SK-N-SH treated with all-trans-retinoic acid at 6 μM for 48 hours (cell line): ENCODE data around the gene KRT81.

Experiments used
- ATAC-seq: fragments of 200-7000 bp; cut with Tn5 transposase; 3 replicates; pipeline ENCODE4 v1.9.1; 2020; ENCODE audit warnings: mild to moderate bottlenecking, moderate library complexity
- ARNTL ChIP-seq: fragments of 450-650 bp; formaldehyde crosslinking; IDR thresholded peaks from 2 replicates; pipeline ENCODE4 v1.5.0; 2020; ENCODE audit warnings: low read depth, mild to moderate bottlenecking, moderate library complexity, borderline replicate concordance
- BACH2 ChIP-seq: fragments of 250-450 bp; sonication (Bioruptor Pico); IDR thresholded peaks from 2 replicates; pipeline ENCODE4 v1.9.0; 2021; ENCODE audit warnings: mild to moderate bottlenecking, borderline replicate concordance
- CREB5 ChIP-seq: fragments of 250-450 bp; sonication (Bioruptor Pico); IDR thresholded peaks from 2 replicates; pipeline ENCODE4 v1.5.1; 2020; ENCODE audit warnings: low read depth, mild to moderate bottlenecking, moderate library complexity
- CSDC2 ChIP-seq: fragments of 250-450 bp; sonication (Bioruptor Pico); IDR thresholded peaks from 2 replicates; pipeline ENCODE4 v1.5.0; 2020; ENCODE audit warnings: mild to moderate bottlenecking, moderate library complexity
- ESRRG ChIP-seq: fragments of 250-450 bp; sonication (Bioruptor Pico); IDR thresholded peaks from 2 replicates; pipeline ENCODE4 v1.6.1; 2021; ENCODE audit warnings: mild to moderate bottlenecking
- GLIS3 ChIP-seq: fragments of 250-450 bp; sonication (Bioruptor Pico); IDR thresholded peaks from 2 replicates; pipeline ENCODE4 v1.5.0; 2020; ENCODE audit warnings: mild to moderate bottlenecking, moderate library complexity
- ISL1 ChIP-seq: fragments of 250-450 bp; sonication (Bioruptor Pico); IDR thresholded peaks from 2 replicates; pipeline ENCODE4 v2.1.2; 2022; ENCODE audit warnings: mild to moderate bottlenecking, moderate library complexity
- PATZ1 ChIP-seq: fragments of 250-450 bp; sonication (Bioruptor Pico); IDR thresholded peaks from 2 replicates; pipeline ENCODE4 v1.8.0; 2020; ENCODE audit warnings: mild to moderate bottlenecking, moderate library complexity, borderline replicate concordance
- PPARA ChIP-seq: fragments of 250-450 bp; sonication (Bioruptor Pico); IDR thresholded peaks from 2 replicates; pipeline ENCODE4 v1.5.0; 2020; ENCODE audit warnings: mild to moderate bottlenecking, borderline replicate concordance
- RARB ChIP-seq: fragments of 250-450 bp; sonication (Bioruptor Pico); IDR thresholded peaks from 2 replicates; pipeline ENCODE4 v1.8.0; 2021; ENCODE audit warnings: mild to moderate bottlenecking, moderate library complexity
- SNAI2 ChIP-seq: fragments of 250-450 bp; sonication (Bioruptor Pico); IDR thresholded peaks from 2 replicates; pipeline ENCODE4 v1.5.0; 2020; ENCODE audit warnings: mild to moderate bottlenecking, moderate library complexity
- TCF4 ChIP-seq: fragments of 250-450 bp; sonication (Bioruptor Pico); IDR thresholded peaks from 2 replicates; pipeline ENCODE4 v1.8.0; 2021; ENCODE audit warnings: mild to moderate bottlenecking, moderate library complexity, borderline replicate concordance
- TOX ChIP-seq: fragments of 250-450 bp; sonication (Bioruptor Pico); IDR thresholded peaks from 2 replicates; pipeline ENCODE4 v1.8.0; 2021; ENCODE audit warnings: mild to moderate bottlenecking, moderate library complexity, borderline replicate concordance
- TSHZ2 ChIP-seq: fragments of 250-450 bp; sonication (Bioruptor Pico); IDR thresholded peaks from 2 replicates; pipeline ENCODE4 v1.5.0; 2020; ENCODE audit warnings: mild to moderate bottlenecking, moderate library complexity
- ZC3H10 ChIP-seq: fragments of 250-450 bp; sonication (Bioruptor Pico); IDR thresholded peaks from 2 replicates; pipeline ENCODE4 v1.5.1; 2021; ENCODE audit warnings: mild to moderate bottlenecking, moderate library complexity
- ZFP3 ChIP-seq: fragments of 250-450 bp; sonication (Bioruptor Pico); IDR thresholded peaks from 2 replicates; pipeline ENCODE4 v1.5.0; 2020; ENCODE audit warnings: mild to moderate bottlenecking, moderate library complexity
- ZFP30 ChIP-seq: fragments of 450-650 bp; formaldehyde crosslinking; IDR thresholded peaks from 2 replicates; pipeline ENCODE4 v1.5.0; 2022; ENCODE audit warnings: mild to moderate bottlenecking, moderate library complexity
- ZNF565 ChIP-seq: fragments of 450-650 bp; formaldehyde crosslinking; conservative IDR thresholded peaks from 2 replicates; pipeline ENCODE4 v1.5.0; 2020; ENCODE audit warnings: low read depth, mild to moderate bottlenecking, moderate library complexity
- ZNF70 ChIP-seq: fragments of 450-650 bp; formaldehyde crosslinking; IDR thresholded peaks from 2 replicates; pipeline ENCODE4 v1.5.0; 2020; ENCODE audit warnings: mild to moderate bottlenecking, moderate library complexity
- ZNF8 ChIP-seq: fragments of 450-650 bp; formaldehyde crosslinking; IDR thresholded peaks from 2 replicates; pipeline ENCODE4 v1.5.0; 2020; ENCODE audit warnings: mild to moderate bottlenecking, moderate library complexity
- TF ChIP-seq, protein P1 (sequence below): fragments of 250-450 bp; sonication (Bioruptor Pico); IDR thresholded peaks from 2 replicates; pipeline ENCODE4 v1.5.1; 2021; ENCODE audit warnings: mild to moderate bottlenecking, moderate library complexity
- TF ChIP-seq, protein P2 (sequence below): fragments of 250-450 bp; sonication (Bioruptor Pico); IDR thresholded peaks from 2 replicates; pipeline ENCODE4 v1.8.0; 2021; ENCODE audit warnings: low read depth, mild to moderate bottlenecking, moderate library complexity, borderline replicate concordance

Gene KRT81

DNA sequence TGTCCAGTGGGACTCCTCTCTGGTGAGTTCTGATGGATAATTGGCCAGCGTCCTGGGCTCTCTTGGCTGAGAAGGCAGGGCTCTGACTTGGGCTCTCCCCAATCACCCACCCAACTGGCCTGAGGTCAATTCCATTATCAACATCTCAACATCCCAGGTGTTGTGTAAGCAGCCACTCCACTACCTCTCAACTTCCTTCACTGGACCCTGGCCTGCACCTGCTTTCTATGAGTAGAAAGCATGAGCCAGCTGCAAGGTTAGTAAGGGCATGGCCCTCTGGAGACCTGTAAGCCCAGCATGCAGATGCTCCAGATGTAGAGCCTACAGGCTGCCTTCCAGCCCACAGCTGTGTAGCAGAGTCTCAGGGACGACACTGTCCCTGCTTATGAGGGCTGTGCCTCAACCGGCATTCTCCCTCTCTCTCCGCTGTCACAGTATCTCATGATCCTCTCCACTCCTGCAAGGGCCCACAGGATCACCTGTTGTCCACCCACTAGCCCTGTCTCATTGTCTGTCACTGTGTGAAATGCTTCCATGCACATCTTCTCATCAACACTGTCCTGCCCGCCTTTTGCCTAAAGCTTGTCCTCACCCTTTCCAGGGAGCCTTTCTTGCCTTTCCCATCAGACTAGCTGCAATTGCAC, 5.4 kb upstream of the KRT81 start:
- no peak for ATAC-seq
- TF ChIP-seq CSDC2 (CRISPR knock-in tag) (no peak), ARNTL (no peak)
- TF ChIP-seq, protein P1, sequence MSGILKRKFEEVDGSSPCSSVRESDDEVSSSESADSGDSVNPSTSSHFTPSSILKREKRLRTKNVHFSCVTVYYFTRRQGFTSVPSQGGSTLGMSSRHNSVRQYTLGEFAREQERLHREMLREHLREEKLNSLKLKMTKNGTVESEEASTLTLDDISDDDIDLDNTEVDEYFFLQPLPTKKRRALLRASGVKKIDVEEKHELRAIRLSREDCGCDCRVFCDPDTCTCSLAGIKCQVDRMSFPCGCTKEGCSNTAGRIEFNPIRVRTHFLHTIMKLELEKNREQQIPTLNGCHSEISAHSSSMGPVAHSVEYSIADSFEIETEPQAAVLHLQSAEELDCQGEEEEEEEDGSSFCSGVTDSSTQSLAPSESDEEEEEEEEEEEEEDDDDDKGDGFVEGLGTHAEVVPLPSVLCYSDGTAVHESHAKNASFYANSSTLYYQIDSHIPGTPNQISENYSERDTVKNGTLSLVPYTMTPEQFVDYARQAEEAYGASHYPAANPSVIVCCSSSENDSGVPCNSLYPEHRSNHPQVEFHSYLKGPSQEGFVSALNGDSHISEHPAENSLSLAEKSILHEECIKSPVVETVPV (CRISPR knock-in tag), result no peak

DNA sequence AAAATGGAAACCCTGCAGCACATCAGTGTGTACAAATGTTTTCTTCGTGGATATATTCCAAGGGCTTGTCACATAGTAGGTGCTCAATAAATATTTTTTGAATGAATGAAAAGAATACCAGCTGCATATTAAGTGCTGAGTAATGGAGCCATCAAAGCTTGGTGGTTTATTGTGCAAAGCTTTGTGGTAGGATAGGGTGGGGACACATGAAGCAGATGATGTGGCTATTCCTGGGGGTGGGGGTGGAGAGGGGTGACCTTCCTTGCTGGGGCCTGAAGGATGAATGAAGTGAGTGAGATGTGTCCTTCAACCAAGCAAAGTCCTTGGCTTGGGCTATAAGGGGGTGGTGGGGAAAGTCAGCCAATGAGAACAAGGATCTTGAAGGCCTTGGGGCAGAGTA, 4.3 kb upstream of the KRT81 start:
- TF ChIP-seq ESRRG (CRISPR knock-in tag), result no peak
- TF ChIP-seq ISL1 (CRISPR knock-in tag), result no peak
- no peak for TF ChIP-seq CSDC2 (CRISPR knock-in tag)
- TF ChIP-seq ZNF70 (CRISPR knock-in tag), result no peak
- no peak for TF ChIP-seq TCF4 (CRISPR knock-in tag)
- TF ChIP-seq ZNF8 (CRISPR knock-in tag), result no peak
- TF ChIP-seq SNAI2, result no peak
- TF ChIP-seq PPARA (CRISPR knock-in tag), result no peak
- TF ChIP-seq CREB5 (CRISPR knock-in tag), result no peak
- ATAC-seq, result no peak

- no peak for TF ChIP-seq TSHZ2
- no peak for TF ChIP-seq ZFP3 (CRISPR knock-in tag)
- TF ChIP-seq, protein P2, sequence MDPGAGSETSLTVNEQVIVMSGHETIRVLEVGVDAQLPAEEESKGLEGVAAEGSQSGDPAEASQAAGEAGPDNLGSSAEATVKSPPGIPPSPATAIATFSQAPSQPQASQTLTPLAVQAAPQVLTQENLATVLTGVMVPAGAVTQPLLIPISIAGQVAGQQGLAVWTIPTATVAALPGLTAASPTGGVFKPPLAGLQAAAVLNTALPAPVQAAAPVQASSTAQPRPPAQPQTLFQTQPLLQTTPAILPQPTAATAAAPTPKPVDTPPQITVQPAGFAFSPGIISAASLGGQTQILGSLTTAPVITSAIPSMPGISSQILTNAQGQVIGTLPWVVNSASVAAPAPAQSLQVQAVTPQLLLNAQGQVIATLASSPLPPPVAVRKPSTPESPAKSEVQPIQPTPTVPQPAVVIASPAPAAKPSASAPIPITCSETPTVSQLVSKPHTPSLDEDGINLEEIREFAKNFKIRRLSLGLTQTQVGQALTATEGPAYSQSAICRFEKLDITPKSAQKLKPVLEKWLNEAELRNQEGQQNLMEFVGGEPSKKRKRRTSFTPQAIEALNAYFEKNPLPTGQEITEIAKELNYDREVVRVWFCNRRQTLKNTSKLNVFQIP (CRISPR knock-in tag), result no peak
- no peak for TF ChIP-seq ARNTL
- TF ChIP-seq PATZ1, result no peak
- no peak for TF ChIP-seq PPARA (CRISPR knock-in tag)
- no peak for TF ChIP-seq ZNF8 (CRISPR knock-in tag)
- no peak for TF ChIP-seq BACH2
- TF ChIP-seq CREB5 (CRISPR knock-in tag), result no peak
- no peak for TF ChIP-seq ZNF565 (CRISPR knock-in tag)
- TF ChIP-seq ZC3H10 (CRISPR knock-in tag), result no peak
- no peak for TF ChIP-seq TCF4 (CRISPR knock-in tag)
- no peak for TF ChIP-seq GLIS3 (CRISPR knock-in tag)
- TF ChIP-seq ZFP30 (CRISPR knock-in tag), result no peak
- no peak for TF ChIP-seq TOX (CRISPR knock-in tag)
- TF ChIP-seq RARB (CRISPR knock-in tag), result no peak
- ATAC-seq, result no peak
Measured at GRCh38 chr12:52294803-52295202, 3.5 kb upstream of the KRT81 start.
